NCI-H345 treated with DMSO at 0.1 percent for 48 hours (cell line): Measurements from ENCODE around the gene S100A12.

Source experiments
- DNase-seq: peaks from one replicate; lab custom pipeline; 2025; ENCODE audit not compliant: unreplicated experiment; lab: John Stamatoyannopoulos, UW

Gene S100A12

DNA sequence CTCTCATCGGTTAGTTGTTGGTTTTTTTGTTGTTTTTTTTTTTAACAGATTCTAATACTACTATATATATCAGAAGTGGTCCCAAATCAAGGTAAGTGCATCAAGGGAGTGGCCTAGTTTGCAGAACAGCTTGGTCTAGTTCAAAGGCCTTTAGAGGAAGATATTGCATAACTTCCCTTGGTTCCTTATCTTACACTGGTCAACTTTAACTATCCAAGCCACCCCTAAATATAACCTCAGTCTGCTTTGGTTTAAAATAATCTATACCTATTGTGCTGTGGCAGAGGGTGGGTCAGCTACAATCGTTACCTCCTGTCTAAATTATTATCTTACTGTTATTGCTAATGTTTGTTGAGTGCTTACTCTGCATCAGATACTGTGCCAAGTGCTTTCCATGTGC is 6.9 kb downstream of the S100A12 start:
- no peak for DNase-seq

DNA sequence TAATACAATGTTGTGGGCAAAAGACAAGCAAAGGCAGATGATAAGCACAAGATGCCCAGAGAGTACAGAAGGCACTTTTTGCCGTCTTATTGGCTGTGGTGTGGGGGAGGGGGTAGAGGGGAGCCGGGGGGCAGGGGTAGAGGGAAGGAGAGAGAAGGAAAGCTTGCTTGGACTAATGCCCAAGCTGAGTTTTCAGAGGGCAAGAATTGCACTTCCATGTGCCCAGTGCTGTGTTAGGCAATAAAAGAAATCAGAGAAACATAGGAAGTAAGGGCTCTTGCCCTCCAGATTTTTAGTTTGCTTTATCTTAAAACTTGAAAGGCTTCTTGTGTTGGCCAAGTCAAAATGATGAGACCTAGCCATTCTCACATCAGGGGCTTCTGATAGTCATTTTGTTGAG is 8.3 kb downstream of the S100A12 start:
- DNase-seq = no peak

DNA sequence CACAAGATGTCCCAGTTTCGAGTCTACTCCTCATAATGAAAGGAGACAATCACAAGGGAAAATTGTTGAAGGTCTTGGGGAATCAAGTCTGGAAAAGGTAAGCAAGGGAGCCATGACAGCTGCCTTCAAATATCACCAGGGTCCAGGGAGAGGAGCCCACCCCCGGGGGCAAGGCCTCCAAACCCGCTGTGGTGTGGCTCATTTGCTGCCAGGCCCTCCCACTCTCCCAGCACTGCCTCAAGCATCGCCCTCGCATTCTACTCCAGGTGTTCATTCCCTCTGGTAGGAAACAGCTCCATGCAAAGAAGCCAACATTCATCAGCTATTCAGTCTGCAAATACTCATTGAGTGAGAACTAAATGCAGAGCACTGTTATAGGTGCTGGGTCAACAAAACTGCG is 9.2 kb downstream of the S100A12 start:
- no peak for DNase-seq

DNA sequence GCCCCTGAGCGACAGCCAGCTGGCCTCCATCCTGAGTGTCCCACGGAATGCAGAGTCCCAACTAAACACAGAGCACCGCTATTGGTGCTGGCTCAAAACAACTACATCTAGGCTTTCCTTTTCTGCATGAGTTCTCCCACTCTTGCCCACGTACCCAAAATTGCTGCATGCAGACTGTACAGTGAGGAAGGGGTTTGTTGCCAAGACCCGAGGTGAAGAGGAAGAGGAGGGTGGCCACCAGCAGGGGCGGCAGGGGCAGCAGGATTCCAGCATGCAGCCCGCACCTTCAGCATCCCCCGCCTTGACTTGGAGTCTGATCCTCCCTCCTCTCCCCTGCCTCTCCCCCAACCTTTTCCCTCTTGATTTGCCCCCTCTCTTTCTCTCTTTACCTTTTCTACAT is 9.7 kb downstream of the S100A12 start:
- no peak for DNase-seq

DNA sequence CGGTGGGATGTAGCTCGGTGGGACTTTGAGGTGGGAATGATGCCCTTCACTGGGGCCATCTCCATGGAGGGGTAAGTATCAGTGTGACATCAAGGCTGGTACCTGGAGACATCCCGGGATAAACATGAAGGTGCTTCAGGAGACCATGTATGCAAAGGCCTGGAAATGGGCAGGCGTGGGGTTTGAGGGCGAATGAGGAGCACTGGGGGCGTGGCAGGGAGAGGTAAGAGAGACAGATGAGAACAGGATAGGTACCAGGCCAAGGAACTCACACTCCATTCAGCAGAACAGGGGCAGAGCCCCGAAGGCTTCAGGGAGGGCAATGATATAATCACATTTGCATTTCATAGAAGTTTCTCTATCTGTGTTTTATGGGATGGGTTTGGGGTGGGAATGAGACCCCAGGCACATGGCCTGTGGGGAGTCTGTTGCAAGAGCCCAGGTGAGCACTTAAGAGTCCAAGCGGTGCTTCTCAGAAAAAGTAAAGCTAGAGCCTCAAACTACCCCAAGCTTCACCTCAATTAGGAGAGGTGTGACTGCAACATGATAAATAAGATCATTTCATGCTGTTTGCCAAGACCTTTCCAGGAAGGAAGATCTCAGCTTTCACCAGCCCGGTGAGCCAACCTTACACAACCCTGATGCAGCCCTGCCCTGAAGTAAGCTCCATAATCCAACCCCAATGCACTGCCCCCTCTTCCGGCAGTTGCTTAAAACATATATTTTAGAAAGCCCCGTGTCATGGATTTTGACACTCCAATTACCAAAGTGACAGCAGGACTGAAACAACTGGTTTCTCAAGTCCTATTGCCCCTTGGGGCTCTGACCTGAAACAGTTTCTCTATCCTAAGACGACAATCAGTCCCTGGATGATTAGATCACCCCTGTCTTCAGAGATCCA is 10.4 kb downstream of the S100A12 start:
- no peak for DNase-seq

DNA sequence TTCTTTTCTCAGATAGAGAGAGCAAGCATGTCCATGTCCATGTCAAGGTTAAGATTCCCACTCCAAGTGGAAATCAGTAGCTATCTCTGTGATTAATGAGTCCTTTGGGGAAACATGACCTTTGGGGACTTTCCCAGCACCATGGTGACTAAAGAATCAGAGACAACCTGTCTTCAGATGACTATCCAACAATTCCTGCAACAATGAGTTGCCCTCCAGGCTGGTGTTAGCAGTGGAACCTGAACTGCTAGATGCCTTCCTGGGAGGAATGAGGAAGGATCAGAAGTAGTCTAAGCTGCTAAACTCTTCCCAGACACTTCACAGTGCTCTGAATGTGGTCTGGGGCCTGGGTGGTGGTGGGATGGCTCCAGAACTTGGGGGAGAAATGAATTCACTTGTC is 11.3 kb downstream of the S100A12 start:
- DNase-seq = no peak

DNA sequence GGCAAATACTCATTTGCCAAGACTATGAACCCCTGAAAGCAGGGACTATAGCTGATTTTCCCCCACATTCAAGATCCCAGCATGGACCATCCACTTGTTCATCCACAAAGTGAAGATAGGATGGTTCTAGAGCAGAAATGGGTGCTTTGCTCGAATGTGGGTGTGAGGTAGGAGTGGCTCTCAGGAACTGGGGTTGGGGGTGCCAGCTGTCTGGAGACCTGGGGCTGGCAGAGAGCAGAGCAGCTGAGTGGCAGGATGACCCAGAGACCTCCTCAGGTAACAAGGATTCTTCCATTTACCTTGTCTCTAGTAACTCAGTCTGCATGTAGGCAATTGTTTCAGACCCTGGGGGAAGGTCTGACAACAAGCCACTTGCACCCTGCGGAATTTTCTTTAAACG is 11.8 kb downstream of the S100A12 start:
- no peak for DNase-seq

DNA sequence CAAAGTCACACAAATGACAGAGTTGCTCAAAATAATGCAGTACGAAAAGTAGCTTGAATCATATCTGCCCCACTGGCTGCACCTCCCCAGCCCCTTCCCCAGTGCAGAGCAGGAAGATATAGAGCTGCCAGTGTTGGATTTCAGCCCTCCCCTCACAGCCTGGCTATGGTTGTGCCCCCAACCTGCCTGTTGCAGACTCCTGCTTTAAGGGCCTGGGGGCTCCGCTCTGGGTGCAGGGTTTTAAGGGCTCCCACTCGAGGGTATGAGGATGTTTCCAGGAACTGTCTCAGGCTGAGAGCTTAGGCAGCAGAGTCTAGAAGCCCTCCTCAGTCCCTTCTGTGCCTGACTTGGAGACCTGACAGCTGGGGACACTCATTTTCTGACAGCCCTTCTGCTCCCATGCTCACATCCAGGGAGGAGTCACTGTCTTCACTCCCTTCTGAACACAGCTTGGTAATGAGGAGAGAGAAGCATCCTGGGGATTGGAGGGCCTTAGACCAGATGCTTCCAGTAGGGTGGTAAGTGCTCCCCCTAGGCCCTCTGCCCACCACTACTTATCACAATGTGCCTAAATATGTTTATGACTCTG is 13.1 kb downstream of the S100A12 start:
- DNase-seq = no peak

DNA sequence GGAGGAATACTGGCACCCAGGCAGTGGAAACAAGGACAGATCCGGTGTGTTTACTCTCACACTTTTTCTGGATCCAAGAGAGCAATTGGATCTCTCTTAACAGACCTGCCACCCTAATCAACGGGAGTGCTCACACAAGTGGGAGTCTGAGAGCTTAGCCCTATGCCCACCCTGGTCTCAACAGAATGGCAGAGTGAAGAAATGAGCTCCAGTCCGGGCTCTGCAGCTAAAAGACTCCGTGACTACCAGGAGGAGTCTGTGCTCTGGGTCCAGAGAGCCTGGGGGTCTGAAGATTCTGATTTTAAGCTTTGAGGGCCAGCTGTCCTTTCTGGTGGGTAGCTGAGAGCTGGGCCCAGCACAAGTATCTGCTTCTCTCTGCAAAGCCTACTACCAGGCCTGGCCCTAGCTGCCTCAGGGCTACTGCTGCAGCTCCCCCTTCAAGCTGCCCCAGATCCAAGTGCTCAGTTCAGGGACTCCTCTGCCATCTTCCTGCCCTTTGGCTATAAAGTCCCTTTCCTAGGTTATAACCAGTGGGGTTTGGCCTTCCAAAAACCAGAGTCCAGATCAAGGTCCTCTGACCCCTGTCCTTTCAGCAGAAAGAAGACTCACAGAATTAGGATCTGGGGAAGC is 13.8 kb downstream of the S100A12 start:
- no peak for DNase-seq

DNA sequence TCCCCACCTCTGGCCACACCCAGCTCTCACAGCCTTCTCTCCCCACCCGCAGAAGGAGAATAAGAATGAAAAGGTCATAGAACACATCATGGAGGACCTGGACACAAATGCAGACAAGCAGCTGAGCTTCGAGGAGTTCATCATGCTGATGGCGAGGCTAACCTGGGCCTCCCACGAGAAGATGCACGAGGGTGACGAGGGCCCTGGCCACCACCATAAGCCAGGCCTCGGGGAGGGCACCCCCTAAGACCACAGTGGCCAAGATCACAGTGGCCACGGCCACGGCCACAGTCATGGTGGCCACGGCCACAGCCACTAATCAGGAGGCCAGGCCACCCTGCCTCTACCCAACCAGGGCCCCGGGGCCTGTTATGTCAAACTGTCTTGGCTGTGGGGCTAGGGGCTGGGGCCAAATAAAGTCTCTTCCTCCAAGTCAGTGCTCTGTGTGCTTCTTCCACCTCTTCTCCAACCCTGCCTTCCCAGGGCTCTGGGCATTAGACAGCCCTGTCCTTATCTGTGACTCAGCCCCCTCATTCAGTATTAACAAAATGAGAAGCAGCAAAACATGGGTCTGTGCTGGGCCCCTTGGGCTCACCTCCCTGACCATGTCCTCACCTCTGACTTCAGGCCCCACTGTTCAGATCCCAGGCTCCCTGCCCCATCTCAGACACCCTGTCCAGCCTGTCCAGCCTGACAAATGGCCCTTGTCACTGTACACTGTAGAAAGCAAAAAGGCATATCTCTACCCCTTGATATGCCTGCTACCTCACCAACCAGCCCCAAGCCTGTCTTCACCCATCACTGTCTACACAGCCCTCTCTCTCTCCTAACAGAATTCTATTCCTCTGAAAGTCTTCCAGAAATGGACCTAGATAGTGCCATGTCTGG is 14.6 kb downstream of the S100A12 start:
- DNase-seq = no peak

DNA sequence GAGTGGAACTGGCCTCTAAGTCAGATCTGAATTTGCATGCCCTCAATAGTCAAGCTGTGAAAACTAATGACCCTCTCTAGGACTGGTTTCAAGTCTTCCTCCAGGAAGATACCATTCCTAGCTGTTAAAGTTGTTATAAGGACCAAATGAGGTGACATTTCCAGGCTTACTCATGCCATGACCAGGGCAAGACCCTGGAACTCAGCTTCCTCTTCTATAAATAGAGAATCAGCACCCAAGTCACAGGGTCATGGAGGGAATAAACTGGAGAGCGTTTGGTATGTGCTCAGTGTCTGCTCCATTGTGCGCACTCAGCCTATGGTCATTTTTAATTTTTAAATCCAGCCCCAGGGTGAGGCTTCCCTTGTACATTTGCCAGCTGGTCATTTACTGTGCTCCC is 15.2 kb downstream of the S100A12 start:
- DNase-seq = no peak

DNA sequence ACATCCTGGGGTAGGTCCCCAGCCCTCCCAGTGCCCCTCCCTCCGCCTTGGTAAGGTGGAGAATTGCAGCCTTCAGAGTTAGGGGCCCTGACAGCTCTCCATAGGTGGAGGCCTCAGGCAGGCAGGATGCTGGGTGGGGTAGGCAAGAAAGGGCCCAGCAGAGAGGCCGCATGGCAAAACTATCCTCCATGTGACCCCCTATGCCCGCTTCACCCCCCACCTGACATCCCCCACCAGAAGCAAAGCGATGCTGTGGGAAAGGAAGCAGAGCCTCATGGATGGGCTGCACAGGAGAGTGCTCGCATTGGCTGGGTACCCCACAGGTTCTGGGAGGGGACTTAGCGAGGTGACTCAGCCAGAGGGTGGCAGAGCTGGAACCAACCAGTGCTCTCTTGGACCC is 16.2 kb downstream of the S100A12 start:
- no peak for DNase-seq

DNA sequence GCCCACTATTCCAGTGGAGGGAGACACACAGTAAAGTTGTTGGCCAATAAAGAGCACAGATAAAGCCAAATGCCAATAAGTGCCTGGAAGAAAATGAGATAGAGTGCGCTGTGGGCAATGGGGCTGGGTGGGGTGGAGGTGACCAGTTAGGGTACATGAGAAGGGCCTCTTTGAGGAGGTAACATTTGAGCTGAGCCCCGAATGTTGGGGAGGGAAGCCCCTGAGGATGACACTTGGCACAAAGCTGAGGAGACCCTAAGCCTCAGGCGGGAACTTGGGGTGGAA is 16.8 kb downstream of the S100A12 start:
- no peak for DNase-seq

DNA sequence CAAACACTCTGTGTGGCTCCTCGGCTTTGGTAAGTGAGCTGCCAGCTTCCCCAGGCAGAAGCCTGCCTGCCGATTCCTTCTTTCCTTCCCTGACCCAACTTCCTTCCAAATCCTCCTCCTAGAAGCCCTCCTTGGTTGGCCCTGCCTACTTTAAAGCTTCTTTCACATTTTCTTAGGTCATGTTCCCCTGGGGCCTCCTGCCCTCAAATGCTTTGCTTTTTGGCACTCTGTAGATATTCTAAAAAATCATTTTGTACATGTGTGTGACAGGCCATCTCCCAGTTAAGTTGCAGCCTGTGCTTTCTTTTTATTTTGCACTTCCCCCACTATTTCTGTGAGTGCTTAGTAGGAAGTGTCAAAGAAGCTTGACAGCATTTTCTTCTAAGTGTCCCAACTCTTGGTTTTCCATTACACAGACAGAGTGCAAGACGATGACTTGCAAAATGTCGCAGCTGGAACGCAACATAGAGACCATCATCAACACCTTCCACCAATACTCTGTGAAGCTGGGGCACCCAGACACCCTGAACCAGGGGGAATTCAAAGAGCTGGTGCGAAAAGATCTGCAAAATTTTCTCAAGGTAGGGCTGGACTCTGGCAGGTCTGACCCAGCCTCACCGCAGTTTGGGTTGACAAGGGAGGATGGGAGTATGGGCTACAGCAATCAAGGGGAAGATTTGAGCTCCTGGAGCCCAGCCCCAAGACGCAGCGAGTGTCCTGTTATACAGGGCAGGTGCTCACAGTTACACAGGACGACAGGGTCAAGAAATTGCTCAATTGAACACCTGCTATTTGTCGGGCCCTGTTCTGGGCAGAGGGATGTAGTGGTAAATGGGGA is 17.3 kb downstream of the S100A12 start, which contains the start of gene S100A9:
S100A9 (plus strand) TSS at position 2 of the 838 bp plus-strand sequence; CDS start at position 432, 430 bp downstream.
- no peak for DNase-seq

DNA sequence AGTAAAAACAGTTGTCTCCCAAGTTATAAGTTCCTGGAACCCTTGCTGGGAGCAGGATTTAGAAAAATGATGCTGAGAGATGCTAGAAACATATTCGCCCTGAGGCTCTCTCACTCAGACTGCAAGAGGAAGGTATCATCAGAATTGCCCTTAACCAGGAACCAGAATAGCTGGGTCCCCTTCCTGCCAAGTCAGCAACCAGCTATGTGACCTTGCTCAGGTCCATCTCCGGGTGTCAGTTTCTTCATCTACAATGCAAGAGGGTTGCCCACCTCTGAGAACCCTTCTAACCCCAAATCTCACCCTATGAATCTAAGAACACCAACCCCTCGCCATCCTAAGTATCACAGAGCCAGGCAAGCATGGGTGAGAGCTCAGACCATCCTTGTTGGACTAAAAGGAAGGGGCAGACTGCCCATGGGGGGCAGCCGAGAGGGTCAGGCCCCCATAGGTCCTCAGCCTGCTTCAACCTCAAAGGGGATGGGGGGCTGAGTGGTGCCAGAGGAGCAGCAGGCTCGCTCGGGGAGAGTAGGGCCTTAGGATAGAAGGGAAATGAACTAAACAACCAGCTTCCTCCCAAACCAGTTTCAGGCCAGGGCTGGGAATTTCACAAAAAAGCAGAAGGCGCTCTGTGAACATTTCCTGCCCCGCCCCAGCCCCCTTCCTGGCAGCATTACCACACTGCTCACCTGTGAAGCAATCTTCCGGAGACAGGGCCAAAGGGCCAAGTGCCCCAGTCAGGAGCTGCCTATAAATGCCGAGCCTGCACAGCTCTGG is 18.2 kb downstream of the S100A12 start:
- DNase-seq = no peak

DNA sequence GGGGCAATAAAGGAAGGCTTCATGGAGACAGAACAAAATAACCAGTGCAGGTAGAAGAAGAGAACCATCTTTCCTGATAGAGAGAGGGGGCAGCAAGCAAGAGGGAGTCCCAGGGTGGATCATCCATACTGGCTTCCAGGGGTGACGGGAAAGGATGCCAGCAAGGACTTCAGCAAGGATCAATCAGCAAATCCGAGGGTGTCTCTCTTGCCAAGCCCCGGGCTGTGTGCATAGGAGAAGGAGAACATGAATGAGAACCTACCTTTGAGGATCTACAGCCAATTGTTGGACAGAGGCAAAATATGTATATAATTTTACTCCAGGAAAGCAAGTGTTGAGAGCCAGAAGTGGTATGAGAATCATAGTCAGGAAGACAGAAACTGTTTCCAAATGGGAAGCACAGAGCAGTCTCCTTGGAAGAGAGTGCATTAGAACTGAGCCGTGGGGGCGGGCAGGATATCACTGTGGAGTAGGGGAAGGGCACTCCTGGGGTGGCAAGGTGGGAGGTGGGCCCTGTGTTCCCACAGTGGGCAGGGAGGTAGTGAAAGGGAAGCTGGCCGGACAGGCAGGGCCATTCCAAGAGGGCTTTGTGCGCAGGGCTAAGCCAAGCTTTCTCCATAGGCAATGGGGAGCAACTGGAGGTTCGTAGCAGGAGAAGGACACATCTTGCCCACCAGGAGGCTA is 18.9 kb downstream of the S100A12 start:
- DNase-seq = no peak

DNA sequence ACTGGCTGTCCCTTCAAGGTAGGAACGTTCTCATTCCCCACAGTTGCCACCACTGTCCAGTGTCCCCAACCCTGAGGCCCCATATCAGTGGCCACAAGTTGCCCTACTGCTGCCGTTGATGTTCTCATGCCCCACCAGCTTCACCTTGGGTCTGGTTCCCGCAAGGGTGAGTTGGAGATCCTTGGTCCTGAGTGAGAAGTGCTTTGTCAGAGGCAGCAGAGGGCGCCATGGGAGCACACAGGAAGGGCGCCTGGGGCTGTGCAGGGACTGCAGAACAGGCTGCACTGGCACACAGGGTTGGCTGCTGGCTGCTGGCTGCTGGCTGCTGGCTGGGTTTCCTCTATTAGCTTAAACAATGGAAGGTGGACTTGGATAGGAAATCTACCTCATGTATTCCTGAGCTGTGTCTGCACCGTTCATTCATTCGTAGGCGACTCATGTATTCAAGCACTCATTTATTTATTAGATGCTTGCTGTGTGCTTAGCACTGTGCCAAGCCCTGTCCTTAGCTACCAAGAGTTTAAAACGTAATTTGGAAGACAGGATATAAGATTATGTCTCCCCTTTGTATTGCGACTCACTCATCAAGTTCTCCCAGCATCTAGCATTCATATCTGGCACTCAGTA is 19.9 kb downstream of the S100A12 start:
- peak; percentile 78 for DNase-seq

DNA sequence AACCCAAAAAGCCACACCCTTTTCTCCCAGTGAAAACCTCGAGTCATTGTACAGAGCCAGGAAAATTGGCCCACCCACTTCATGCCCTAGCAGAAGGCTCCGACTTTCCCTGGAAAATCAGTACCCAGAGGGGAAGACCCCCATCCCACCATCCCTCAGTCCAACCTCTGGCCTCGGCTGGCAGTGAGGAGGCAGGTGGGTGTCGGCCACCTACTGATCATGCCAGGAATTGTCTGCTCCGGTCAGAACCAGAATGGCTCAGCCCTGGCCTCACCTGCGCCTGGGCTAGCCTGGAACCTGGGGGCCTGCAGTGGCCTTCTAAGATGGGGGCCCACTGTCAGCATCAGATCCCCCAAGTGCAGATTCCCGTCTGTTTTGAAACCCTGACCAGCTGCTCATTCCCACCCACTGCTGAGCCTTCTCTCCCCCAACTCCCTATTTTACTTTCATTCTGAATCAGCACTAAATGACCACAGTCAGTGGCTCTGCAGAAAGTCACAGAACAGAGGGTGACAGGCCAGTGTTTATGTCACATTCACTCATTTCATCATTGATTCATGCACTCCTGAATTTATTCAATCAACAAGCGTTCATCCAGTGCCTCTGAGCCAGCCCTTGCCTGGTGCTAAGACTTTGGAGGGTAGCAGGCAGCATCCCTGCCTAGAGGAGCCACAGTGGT is 20.8 kb downstream of the S100A12 start:
- DNase-seq = no peak
